Right cardiac atrium (tissue), 5 donors: ENCODE results near the gene RNF157. TPM values are rescaled to one million over a fixed set of nuclear protein-coding genes. Genes with fewer than 3 reads are reported as not detected.
"Not testable (repeated sequence)": the region's sequence is repeated elsewhere in the genome, so short reads cannot be mapped to it uniquely, and the experiment has no call there.

Experiments
- ATAC-seq, 2 donors: fragments of 200-7000 bp; cut with Tn5 transposase; one replicate each; pipeline versions ENCODE4 v1.8.0 to v1.9.1; 2020; ENCODE audit warnings: moderate library complexity in 2 of 2, mild to moderate bottlenecking in 1 of 2
- DNase-seq, 3 donors: peaks; one replicate each; pipeline ENCODE4 v3.0.0-alpha.2; 2020
- H3K27ac ChIP-seq: one replicate; pipeline ENCODE4 v1.5.1; 2013; ENCODE audit warnings: mild to moderate bottlenecking, low read length, control low read depth, moderate library complexity
- H3K27me3 ChIP-seq: one replicate; pipeline ENCODE4 v1.6.1; 2013; ENCODE audit not compliant: control insufficient read depth, insufficient read depth
- H3K4me1 ChIP-seq: one replicate; pipeline ENCODE4 v1.6.1; 2013; ENCODE audit warnings: low read length; ENCODE audit not compliant: control insufficient read depth, insufficient read depth
- H3K4me3 ChIP-seq: one replicate; pipeline ENCODE4 v1.5.1; 2013; ENCODE audit warnings: low read length, control low read depth
- H3K9me3 ChIP-seq: one replicate; pipeline ENCODE4 v1.6.1; 2013; ENCODE audit warnings: low read length; ENCODE audit not compliant: control insufficient read depth
- WGBS: extraction: QIAGEN DNeasy Blood & Tissue Kit; methylation state at CpG from one replicate; pipeline ENCODE4 v1.1.7; 2013; 5-methylcytosine and 5-hydroxymethylcytosine counted together
- intact Hi-C, 4 donors: fragments of 100-400 bp; cut with DNase I; formaldehyde crosslinking; loops; one replicate each; pipeline versions ENCODE4 v1.11.0 to v1.14.0; 2022 to 2023
- polyA plus RNA-seq: library from polyadenylated mRNA; stranded (reverse); fragments of 200-250 nt; gene quantifications from one replicate; pipeline ENCODE4 v1.2.3, GENCODE V29; 2013
- total RNA-seq, 4 donors: library from RNA; stranded (reverse); fragmentation: NEBNext Ultra II Directional; extraction: Animal tissue kit (Norgen Biotek cat#: 25700); gene quantifications; one replicate each; pipeline ENCODE4 v1.2.1, GENCODE V29; 2021
- donor health status: healthy with polysubstance abuse.
- donor health status: DM: no; HTN: yes; CAD: no.
- donor health status: DM: no; HTN: no; CAD: no.
- donor health status: DM: no; HTN: yes; CAD: no; lungs with severe emphysema.
- donor health status: DM: yes; HTN: yes; CAD: no.

The RNF157 gene
- total and polyA plus RNA-seq, 5 donors: 10.2 to 18.8 (median 12.1) TPM

DNA sequence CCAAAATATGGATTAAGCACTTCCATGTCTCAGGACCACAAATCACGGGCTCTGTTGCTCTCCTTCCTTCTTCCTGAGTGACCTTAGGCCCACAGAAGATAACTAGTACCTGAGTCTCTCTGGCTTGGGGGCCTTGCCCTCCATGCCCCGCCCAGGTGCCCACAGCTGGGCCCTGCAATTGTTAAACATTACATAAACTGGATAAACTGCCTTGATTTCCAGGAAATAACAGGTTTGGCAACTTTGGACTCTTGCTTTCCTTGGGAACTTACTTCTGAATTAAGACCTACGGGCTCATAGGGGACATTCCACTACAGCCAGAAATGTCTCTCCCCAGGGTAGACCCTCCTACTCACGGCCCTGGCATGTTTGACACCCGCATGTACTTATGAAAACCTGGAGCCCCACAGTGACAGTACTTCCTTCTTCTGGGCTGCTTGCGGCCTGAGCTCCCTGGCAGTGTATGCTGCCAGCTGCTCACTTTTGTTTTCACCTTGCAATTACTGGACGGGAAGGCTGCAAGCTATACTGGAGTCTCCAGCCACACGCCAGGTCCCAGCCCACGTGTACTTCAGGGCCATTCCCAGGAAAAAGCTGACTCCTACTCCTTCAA is 22.5 kb upstream of the RNF157 start:
- 67% methylated on average over 9 of the region's 9 CpGs for WGBS
- intact Hi-C loops: no loop called here
- Histone ChIP-seq H3K9me3 (no peaks in the 10 kb centered on the region), H3K27me3 (no peaks in the 10 kb centered on the region), H3K27ac (no peak overlapping the region), H3K4me3 (no peak overlapping the region), H3K4me1 (peaks cover 6% of the 10 kb centered on the region)
- DNase-seq: peak in 1 of 3 donors; percentile 28
- ATAC-seq: no peak

GRCh38 chr17:76261421-76262215 is 21.3 kb upstream of the RNF157 start:
- H3K27ac ChIP-seq: no peak overlapping the region
- ATAC-seq (no peak), DNase-seq (peak in 2 of 3 donors; percentile 1 to 22)
- H3K4me1 ChIP-seq: peaks cover 1% of the 10 kb centered on the region
- H3K4me3 ChIP-seq: no peak overlapping the region
- H3K9me3 ChIP-seq: no peaks in the 10 kb centered on the region
- 82% methylated on average over 23 of the region's 23 CpGs for WGBS
- intact Hi-C loops: no loop called here
- H3K27me3 ChIP-seq: no peaks in the 10 kb centered on the region

DNA sequence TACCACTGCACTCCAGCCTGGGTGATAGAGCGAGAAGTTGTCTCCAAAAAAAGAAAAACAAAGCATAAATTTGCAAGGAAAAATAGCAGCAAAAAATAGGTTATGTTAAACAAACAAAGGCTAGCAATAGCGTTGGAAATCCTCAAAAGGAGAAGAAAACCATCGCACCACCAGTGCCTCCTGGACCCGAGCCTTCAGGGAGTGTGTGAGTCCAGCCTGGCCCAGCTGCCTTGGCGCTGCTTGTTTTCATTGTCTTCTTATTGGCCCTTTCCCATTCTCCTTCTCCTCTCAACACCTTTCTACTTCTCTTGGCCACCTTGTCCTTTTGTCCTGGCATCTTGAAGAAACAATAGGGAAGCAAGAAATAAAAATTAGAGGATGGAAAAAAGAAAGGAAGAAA is 20.4 kb upstream of the RNF157 start:
- H3K27ac ChIP-seq: no peak overlapping the region
- intact Hi-C loops: no loop called here
- ATAC-seq (no peak), DNase-seq (peak in 1 of 3 donors; percentile 37)
- WGBS: 74% methylated on average over 5 of the region's 5 CpGs
- H3K4me1 ChIP-seq: no peaks in the 10 kb centered on the region
- no peaks in the 10 kb centered on the region for H3K9me3 ChIP-seq
- H3K27me3 ChIP-seq: no peaks in the 10 kb centered on the region
- H3K4me3 ChIP-seq: no peak overlapping the region

DNA sequence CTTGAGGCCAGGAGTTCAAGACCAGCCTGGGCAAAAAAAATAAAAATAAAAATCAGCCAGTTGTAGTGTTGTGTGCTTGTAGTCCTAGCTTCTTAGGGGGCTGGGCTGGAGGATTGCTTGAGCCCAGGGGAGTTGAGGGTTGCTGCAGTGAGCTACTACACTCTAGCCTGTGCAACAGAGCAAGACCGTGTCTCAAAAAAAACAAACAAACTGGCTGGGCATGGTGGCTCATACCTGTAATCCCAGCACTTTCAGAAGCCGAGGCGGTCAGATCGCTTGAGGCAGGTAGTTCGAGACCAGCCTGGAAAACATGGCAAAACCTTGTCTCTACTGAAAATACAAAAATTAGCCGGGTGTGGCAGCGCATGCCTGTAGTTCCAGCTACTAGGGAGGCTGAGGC is 19.9 kb upstream of the RNF157 start:
- DNase-seq (no peak), ATAC-seq (no peak)
- Histone ChIP-seq H3K9me3 (no peaks in the 10 kb centered on the region), H3K27me3 (no peaks in the 10 kb centered on the region), H3K4me1 (no peaks in the 10 kb centered on the region), H3K4me3 (no peak overlapping the region), H3K27ac (no peak overlapping the region)
- WGBS: 93% methylated on average over 7 of the region's 7 CpGs
- intact Hi-C loops: no loop called here

GRCh38 chr17:76256430-76257050 is 16.2 kb upstream of the RNF157 start:
- WGBS: 79% methylated on average over 19 of the region's 19 CpGs
- H3K27ac ChIP-seq, H3K9me3 ChIP-seq, DNase-seq, ATAC-seq, H3K4me1 ChIP-seq, H3K27me3 ChIP-seq, H3K4me3 ChIP-seq, intact Hi-C loops: not testable (repeated sequence)

GRCh38 chr17:76255801-76256429 is 15.6 kb upstream of the RNF157 start:
- intact Hi-C loops: no loop called here
- ATAC-seq (no peak), DNase-seq (peak in 1 of 3 donors; percentile 14)
- Histone ChIP-seq H3K27ac (no peak overlapping the region), H3K27me3 (no peaks in the 10 kb centered on the region), H3K4me1 (no peaks in the 10 kb centered on the region), H3K4me3 (no peak overlapping the region), H3K9me3 (no peaks in the 10 kb centered on the region)
- 81% methylated on average over 6 of the region's 6 CpGs for WGBS

DNA sequence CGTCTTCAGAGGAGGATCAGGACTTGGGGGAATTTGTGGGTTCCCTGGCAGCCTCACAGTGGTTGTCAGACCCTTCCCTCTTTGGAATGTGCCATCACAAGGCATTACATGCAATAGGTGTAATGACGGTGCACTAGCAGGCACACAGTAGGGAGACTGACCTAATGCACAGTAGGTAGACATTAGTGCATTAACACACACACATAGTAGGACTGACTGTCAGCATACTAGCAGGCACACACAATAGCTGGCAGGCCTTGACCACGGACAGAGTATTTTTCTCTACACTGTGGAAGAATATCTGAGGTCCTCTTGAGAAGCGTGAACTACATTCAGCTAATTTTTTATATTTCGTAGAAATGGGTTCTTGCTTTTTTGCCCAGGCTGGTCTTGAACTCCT is 14.0 kb upstream of the RNF157 start:
- no peak for ATAC-seq
- no peaks in the 10 kb centered on the region for H3K9me3 ChIP-seq
- H3K27ac ChIP-seq: no peak overlapping the region
- no peaks in the 10 kb centered on the region for H3K27me3 ChIP-seq
- H3K4me1 ChIP-seq: no peaks in the 10 kb centered on the region
- no peak overlapping the region for H3K4me3 ChIP-seq
- intact Hi-C loops: no loop called here
- WGBS: 89% methylated on average over 5 of the region's 5 CpGs
- no peak for DNase-seq

DNA sequence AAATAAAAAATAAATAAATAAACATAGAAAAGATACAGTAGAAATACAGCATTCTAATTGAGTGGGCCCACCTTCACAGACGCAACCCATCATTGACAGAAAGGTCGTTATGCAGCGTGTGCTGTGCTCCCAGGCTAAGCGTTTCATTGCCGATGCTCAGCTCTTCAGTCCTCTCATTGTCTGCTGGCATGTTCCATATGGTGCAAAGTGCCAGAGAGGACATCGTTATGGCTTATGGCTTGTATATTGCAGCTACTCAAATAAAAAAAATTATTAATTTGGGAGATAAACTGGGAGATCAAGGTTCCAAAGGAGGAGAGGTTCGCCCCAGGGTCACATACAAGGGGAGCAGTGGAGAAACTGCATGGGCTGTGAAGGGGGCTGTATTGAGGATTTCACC is 13.5 kb upstream of the RNF157 start:
- intact Hi-C loops: no loop called here
- DNase-seq (no peak), ATAC-seq (no peak)
- Histone ChIP-seq H3K4me3 (no peak overlapping the region), H3K27ac (no peak overlapping the region), H3K9me3 (no peaks in the 10 kb centered on the region), H3K27me3 (no peaks in the 10 kb centered on the region), H3K4me1 (no peaks in the 10 kb centered on the region)
- 91% methylated on average over 7 of the region's 7 CpGs for WGBS

DNA sequence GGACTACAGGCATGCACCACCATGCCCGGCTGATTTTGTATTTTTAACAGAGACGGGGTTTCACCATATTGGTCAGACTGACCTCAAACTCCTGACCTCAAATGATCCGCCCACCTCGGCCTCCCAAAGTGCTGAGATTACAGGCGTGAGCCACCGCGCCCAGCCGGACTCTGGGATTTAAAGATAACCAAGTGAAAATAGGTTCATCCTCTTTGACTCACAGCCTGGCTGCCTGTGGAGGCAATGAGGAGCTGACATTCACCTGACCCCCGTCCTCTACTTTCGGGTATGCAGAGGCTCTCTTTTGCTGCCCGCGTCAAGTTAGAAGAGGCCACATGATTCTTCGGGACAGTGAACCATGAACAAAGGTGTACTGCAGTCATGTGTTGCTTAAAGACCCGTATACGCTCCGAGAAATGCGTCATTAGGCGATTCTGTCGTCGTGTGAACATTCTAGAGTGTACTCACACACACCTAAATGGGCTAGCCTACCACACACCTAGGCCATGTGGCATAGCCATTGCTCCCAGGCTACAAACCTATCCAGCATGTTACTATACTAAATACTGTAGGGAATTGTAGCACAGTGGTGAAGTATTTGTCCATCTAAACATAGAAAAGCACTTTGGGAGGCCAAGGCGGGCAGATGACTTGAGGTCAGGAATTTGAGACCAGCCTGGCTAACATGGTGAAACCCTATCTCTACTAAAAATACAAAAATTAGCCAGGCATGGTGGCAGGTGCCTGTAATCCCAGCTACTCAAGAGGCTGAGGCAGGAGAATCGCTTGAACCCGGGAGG is 12.9 kb upstream of the RNF157 start:
- H3K27me3 ChIP-seq, intact Hi-C loops, H3K4me3 ChIP-seq, H3K4me1 ChIP-seq, DNase-seq, H3K9me3 ChIP-seq, ATAC-seq: not testable (repeated sequence)
- peak overlapping the region; percentile 0 for H3K27ac ChIP-seq
- 86% methylated on average over 23 of the region's 23 CpGs for WGBS

GRCh38 chr17:76252040-76252954 is 12.0 kb upstream of the RNF157 start:
- H3K27ac ChIP-seq: peak overlapping the region; percentile 28
- H3K4me3 ChIP-seq: no peak overlapping the region
- intact Hi-C loops: no loop called here
- ATAC-seq (peak; percentile 78 to 85), DNase-seq (peak; percentile 59 to 71 (median 69))
- H3K27me3 ChIP-seq: no peaks in the 10 kb centered on the region
- no peaks in the 10 kb centered on the region for H3K4me1 ChIP-seq
- H3K9me3 ChIP-seq: no peaks in the 10 kb centered on the region
- WGBS: 50% methylated on average over 11 of the region's 11 CpGs
